Stimulated activated CD4-positive, alpha-beta T cell treated with anti-CD3 and anti-CD28 coated beads, Interleukin-4, amount 100 ng/mL, for 1 hour (primary cell): ENCODE results near the gene CEP68.
"Not testable (repeated sequence)": the region's sequence is repeated elsewhere in the genome, so short reads cannot be mapped to it uniquely, and the experiment has no call there.

Experiments used
- DNase-seq: peaks from one replicate; pipeline ENCODE4 v3.0.0-alpha.2; 2020

CEP68 gene

GRCh38 chr2:65031341-65032018 lies 24.7 kb upstream of the CEP68 start:
- DNase-seq = no peak

- DNase-seq = no peak
Measured at GRCh38 chr2:65032019-65032975, 23.9 kb upstream of the CEP68 start.

- no peak for DNase-seq
Measured at GRCh38 chr2:65033178-65033577, 23.0 kb upstream of the CEP68 start.

GRCh38 chr2:65033667-65034066 lies 22.5 kb upstream of the CEP68 start:
- not testable (repeated sequence) for DNase-seq

- no peak for DNase-seq
Measured at GRCh38 chr2:65035351-65035943, 20.8 kb upstream of the CEP68 start.

- no peak for DNase-seq
Measured at GRCh38 chr2:65037178-65037577, 19.0 kb upstream of the CEP68 start.

GRCh38 chr2:65039640-65040039 lies 16.6 kb upstream of the CEP68 start:
- DNase-seq = no peak

- peak; percentile 66 for DNase-seq
Measured at GRCh38 chr2:65040400-65041261, 15.6 kb upstream of the CEP68 start.

GRCh38 chr2:65043001-65043400 lies 13.2 kb upstream of the CEP68 start:
- no peak for DNase-seq

- DNase-seq = no peak
Measured at GRCh38 chr2:65044097-65044735, 12.0 kb upstream of the CEP68 start.

GRCh38 chr2:65045651-65046050 lies 10.6 kb upstream of the CEP68 start:
- DNase-seq = no peak

GRCh38 chr2:65046633-65047407 lies 9.4 kb upstream of the CEP68 start:
- DNase-seq = no peak

- DNase-seq = no peak
Measured at GRCh38 chr2:65049010-65049639, 7.1 kb upstream of the CEP68 start.

GRCh38 chr2:65050931-65051330 lies 5.3 kb upstream of the CEP68 start:
- DNase-seq = no peak

- no peak for DNase-seq
Measured at GRCh38 chr2:65053199-65053598, 3.0 kb upstream of the CEP68 start.

GRCh38 chr2:65054749-65055421 lies 1.3 kb upstream of the CEP68 start:
- DNase-seq = no peak

- DNase-seq = peak; percentile 58
Measured at GRCh38 chr2:65055422-65056214, 598 bp upstream of the CEP68 start.

- no peak for DNase-seq
Measured at GRCh38 chr2:65057054-65057375, 799 bp downstream of the CEP68 start.

- peak; percentile 17 for DNase-seq
Measured at GRCh38 chr2:65057391-65058052, 1.3 kb downstream of the CEP68 start.
